Cardiac ventricle fibroblast (primary cell): Measurements from ENCODE around the gene LY6G5B. TPM values are rescaled to one million over a fixed set of nuclear protein-coding genes. Genes with fewer than 3 reads are reported as not detected.

ENCODE experiments used
- total RNA-seq: library from RNA; depleted of rRNA; stranded (reverse); fragments of >200 nt; gene quantifications from 2 replicates; pipeline ENCODE4 v1.2.3, GENCODE V29; 2015

Gene LY6G5B
- total RNA-seq, 1 donor from 2014 or later = 0.44 TPM

Other genes starting within 250 kb of the LY6G5B start
- 2.2 and 5.1 TPM in 2 replicates for gene MICB, start 171.8 kb upstream of the LY6G5B start, total RNA-seq
- not detected in 2 replicates for gene MCCD1, start 141.0 kb upstream of the LY6G5B start, total RNA-seq
- gene DDX39B, start 128.0 kb upstream of the LY6G5B start, total RNA-seq = 205 and 225 TPM in 2 replicates
- 0.25 and 2.1 TPM in 2 replicates for gene ATP6V1G2, start 123.4 kb upstream of the LY6G5B start, total RNA-seq
- gene NFKBIL1, start 122.4 kb upstream of the LY6G5B start, total RNA-seq = 21.5 and 21.6 TPM in 2 replicates
- gene LTA, start 97.7 kb upstream of the LY6G5B start, total RNA-seq = not detected in 2 replicates
- gene TNF, start 94.4 kb upstream of the LY6G5B start, total RNA-seq = not detected in 2 replicates
- gene LTB, start 87.6 kb upstream of the LY6G5B start, total RNA-seq = not detected in 2 replicates
- gene LST1, start 83.7 kb upstream of the LY6G5B start, total RNA-seq = not detected in 2 replicates
- gene NCR3, start 77.0 kb upstream of the LY6G5B start, total RNA-seq = not detected in 2 replicates
- not detected in 2 replicates for gene AIF1, start 54.7 kb upstream of the LY6G5B start, total RNA-seq
- 66.0 and 73.3 TPM in 2 replicates for gene PRRC2A, start 49.3 kb upstream of the LY6G5B start, total RNA-seq
- gene BAG6, start 17.3 kb upstream of the LY6G5B start, total RNA-seq = 169 and 177 TPM in 2 replicates
- gene APOM, start 14.1 kb upstream of the LY6G5B start, total RNA-seq = 2.0 and 2.3 TPM in 2 replicates
- gene C6orf47, start 9.2 kb upstream of the LY6G5B start, total RNA-seq = 18.5 and 21.9 TPM in 2 replicates
- 21.4 and 23.7 TPM in 2 replicates for gene GPANK1, start 5.0 kb upstream of the LY6G5B start, total RNA-seq
- gene CSNK2B, start 3.9 kb upstream of the LY6G5B start, total RNA-seq = 208 and 235 TPM in 2 replicates
- gene LY6G5C, start 11.1 kb downstream of the LY6G5B start, total RNA-seq = 0.34 TPM in 1 of 2 replicates, not detected in the other
- gene ABHD16A, start 33.3 kb downstream of the LY6G5B start, total RNA-seq = 19.1 and 24.3 TPM in 2 replicates
- not detected in 2 replicates for gene LY6G6F, start 36.9 kb downstream of the LY6G5B start, total RNA-seq
- gene LY6G6D, start 45.4 kb downstream of the LY6G5B start, total RNA-seq = not detected in 2 replicates
- not detected in 2 replicates for gene LY6G6C, start 51.8 kb downstream of the LY6G5B start, total RNA-seq
- 0.06 TPM in 1 of 2 replicates, not detected in the other for gene MPIG6B, start 53.4 kb downstream of the LY6G5B start, total RNA-seq
- 48.5 and 60.7 TPM in 2 replicates for gene DDAH2, start 59.3 kb downstream of the LY6G5B start, total RNA-seq
- gene CLIC1, start 66.6 kb downstream of the LY6G5B start, total RNA-seq = 293 and 305 TPM in 2 replicates
- gene MSH5, start 70.0 kb downstream of the LY6G5B start, total RNA-seq = 1.6 and 4.2 TPM in 2 replicates
- 0.44 and 0.50 TPM in 2 replicates for gene SAPCD1, start 92.7 kb downstream of the LY6G5B start, total RNA-seq
- 0.10 and 0.12 TPM in 2 replicates for gene VWA7, start 107.4 kb downstream of the LY6G5B start, total RNA-seq
- gene VARS1, start 125.8 kb downstream of the LY6G5B start, total RNA-seq = 54.7 and 63.3 TPM in 2 replicates
- 36.0 and 38.2 TPM in 2 replicates for gene LSM2, start 137.0 kb downstream of the LY6G5B start, total RNA-seq
- 0.62 and 1.7 TPM in 2 replicates for gene HSPA1L, start 145.3 kb downstream of the LY6G5B start, total RNA-seq
- gene HSPA1A, start 145.6 kb downstream of the LY6G5B start, total RNA-seq = 93.9 and 97.6 TPM in 2 replicates
- 101 and 110 TPM in 2 replicates for gene HSPA1B, start 157.8 kb downstream of the LY6G5B start, total RNA-seq
- 36.7 and 43.2 TPM in 2 replicates for gene NEU1, start 192.8 kb downstream of the LY6G5B start, total RNA-seq
- not detected in 2 replicates for gene SLC44A4, start 209.0 kb downstream of the LY6G5B start, total RNA-seq
- gene EHMT2, start 227.7 kb downstream of the LY6G5B start, total RNA-seq = 29.5 and 47.8 TPM in 2 replicates
- gene ZBTB12, start 232.1 kb downstream of the LY6G5B start, total RNA-seq = 2.1 and 2.5 TPM in 2 replicates